IMR-90 (cell line): ENCODE measurements around the gene CYSLTR2.

Source experiments
- BHLHE40 ChIP-seq: fragments of 150-350 bp; IDR thresholded peaks from 2 replicates; pipeline ENCODE4 v1.6.1; 2016; ENCODE audit warnings: mild to moderate bottlenecking, low read depth, low read length
- CEBPB ChIP-seq: IDR thresholded peaks from 2 replicates; pipeline ENCODE4 v1.6.1; 2012; ENCODE audit warnings: low read depth, low read length, improper control_type of control experiment
- CTCF ChIP-seq: conservative IDR thresholded peaks from 2 replicates; pipeline ENCODE4 v1.5.1; 2012; ENCODE audit warnings: mild to moderate bottlenecking, low read depth, low read length, improper control_type of control experiment
- FOS ChIP-seq: fragments of 150-350 bp; IDR thresholded peaks from 2 replicates; pipeline ENCODE4 v1.6.1; 2016; ENCODE audit warnings: low read depth, low read length
- POLR2A ChIP-seq: IDR thresholded peaks from 2 replicates; pipeline ENCODE4 v1.6.1; 2012; ENCODE audit warnings: mild to moderate bottlenecking, low read depth, low read length
- USF2 ChIP-seq: fragments of 150-350 bp; IDR thresholded peaks from 2 replicates; pipeline ENCODE4 v1.6.1; 2017; ENCODE audit warnings: mild to moderate bottlenecking, antibody characterized with exemption, low read length, low read depth

GRCh38 chr13:48647625-48648024, 6.1 kb upstream of the CYSLTR2 start:
- TF ChIP-seq CTCF (no peak), BHLHE40 (no peak), POLR2A (no peak), USF2 (no peak), FOS (no peak), CEBPB (no peak)
